HepG2 (cell line): ENCODE measurements around the gene PXMP4. TPM values are rescaled to one million over a fixed set of nuclear protein-coding genes. Genes with fewer than 3 reads are reported as not detected.

ENCODE experiments used
- ARHGAP35 ChIP-seq: sonication (generic); formaldehyde crosslinking; IDR thresholded peaks from 2 replicates; pipeline ENCODE4 v1.9.0; 2022; ENCODE audit warnings: mild to moderate bottlenecking, inconsistent platforms, moderate library complexity, missing genetic modification reagents, borderline replicate concordance
- ARID5B ChIP-seq: IDR thresholded peaks from 2 replicates; pipeline ENCODE4 v1.4.0; 2020; ENCODE audit warnings: mild to moderate bottlenecking, missing genetic modification reagents
- IRX3 ChIP-seq: sonication (generic); formaldehyde crosslinking; IDR thresholded peaks from 2 replicates; pipeline ENCODE4 v1.8.1; 2023; ENCODE audit warnings: mild to moderate bottlenecking, low read depth, missing genetic modification reagents, borderline replicate concordance
- KDM3A ChIP-seq: IDR thresholded peaks from 2 replicates; pipeline ENCODE4 v1.6.1; 2018; ENCODE audit warnings: low read depth, missing compliant biosample characterization
- MEIS1 ChIP-seq: sonication (generic); formaldehyde crosslinking; IDR thresholded peaks from 2 replicates; pipeline ENCODE4 v1.9.0; 2021; ENCODE audit warnings: mild to moderate bottlenecking, missing genetic modification reagents, moderate library complexity, borderline replicate concordance
- MZF1 ChIP-seq: sonication (generic); formaldehyde crosslinking; IDR thresholded peaks from 2 replicates; pipeline ENCODE4 v1.8.1; 2023; ENCODE audit warnings: mild to moderate bottlenecking, missing genetic modification reagents, borderline replicate concordance
- NRL ChIP-seq: sonication (generic); formaldehyde crosslinking; IDR thresholded peaks from 2 replicates; pipeline ENCODE4 v1.5.0; 2020; ENCODE audit warnings: missing genetic modification reagents, mild to moderate bottlenecking, moderate library complexity, borderline replicate concordance
- RFX1 ChIP-seq: fragments of 450-650 bp; IDR thresholded peaks from 2 replicates; pipeline ENCODE4 v1.6.1; 2017
- SETDB1 ChIP-seq: sonication (generic); formaldehyde crosslinking; IDR thresholded peaks from 2 replicates; pipeline ENCODE4 v1.5.1; 2020; ENCODE audit warnings: missing genetic modification reagents, mild to moderate bottlenecking, borderline replicate concordance
- SMAD3 ChIP-seq: sonication (generic); formaldehyde crosslinking; IDR thresholded peaks from 2 replicates; pipeline ENCODE4 v1.4.0; 2020; ENCODE audit warnings: missing genetic modification reagents
- SNAPC2 ChIP-seq: sonication (generic); formaldehyde crosslinking; IDR thresholded peaks from 2 replicates; pipeline ENCODE4 v1.8.1; 2022; ENCODE audit warnings: mild to moderate bottlenecking, missing genetic modification reagents
- SNAPC5 ChIP-seq: sonication (generic); formaldehyde crosslinking; IDR thresholded peaks from 2 replicates; pipeline ENCODE4 v1.8.1; 2023; ENCODE audit warnings: mild to moderate bottlenecking, missing genetic modification reagents, borderline replicate concordance
- TAF15 ChIP-seq: fragments of 200-400 bp; formaldehyde crosslinking; IDR thresholded peaks from one replicate; pipeline ENCODE4 v1.6.1; 2018; ENCODE audit warnings: mild to moderate bottlenecking, low read depth, low read length; ENCODE audit not compliant: poor library complexity, severe bottlenecking
- ZHX1 ChIP-seq: sonication (generic); formaldehyde crosslinking; IDR thresholded peaks from 2 replicates; pipeline ENCODE4 v1.8.1; 2022; ENCODE audit warnings: low read depth, mild to moderate bottlenecking, missing genetic modification reagents
- ZMYM4 ChIP-seq: sonication (generic); formaldehyde crosslinking; IDR thresholded peaks from 2 replicates; pipeline ENCODE4 v1.8.1; 2023; ENCODE audit warnings: mild to moderate bottlenecking, missing genetic modification reagents
- ZNF260 ChIP-seq: sonication (generic); formaldehyde crosslinking; IDR thresholded peaks from 2 replicates; pipeline ENCODE4 v1.4.0; 2020; ENCODE audit warnings: missing genetic modification reagents, low read depth, mild to moderate bottlenecking, borderline replicate concordance
- ZNF329 ChIP-seq: sonication (generic); formaldehyde crosslinking; IDR thresholded peaks from 2 replicates; pipeline ENCODE4 v1.9.0; 2021; ENCODE audit warnings: low read depth, mild to moderate bottlenecking, missing genetic modification reagents
- ZNF691 ChIP-seq: sonication (generic); formaldehyde crosslinking; IDR thresholded peaks from 2 replicates; pipeline ENCODE4 v1.4.0; 2020; ENCODE audit warnings: missing genetic modification reagents, low read depth, mild to moderate bottlenecking, borderline replicate concordance
- ZNF83 ChIP-seq: sonication (generic); formaldehyde crosslinking; IDR thresholded peaks from 2 replicates; pipeline ENCODE4 v1.4.0; 2020; ENCODE audit warnings: missing genetic modification reagents, mild to moderate bottlenecking, borderline replicate concordance
- ZSCAN12 ChIP-seq: sonication (generic); formaldehyde crosslinking; IDR thresholded peaks from 2 replicates; pipeline ENCODE4 v1.9.0; 2021; ENCODE audit warnings: mild to moderate bottlenecking, missing genetic modification reagents
- polyA plus RNA-seq, 8 experiments: library from polyadenylated mRNA; depleted of rRNA in 3 of 8; stranded (reverse) in 7 of 8; unstranded in 1 of 8; fragments of >200 nt; fragmentation: Illumina TruSeq in 4 of 8; extraction: Trizol in 4 of 8; gene quantifications; 2 replicates each; pipeline versions ENCODE4 v1.2.1 to v1.2.3, GENCODE V29; 2011 to 2016; ENCODE audit warnings: low read depth in 4 of 8, missing spikeins in 1 of 8, mixed read lengths in 1 of 8; ENCODE audit not compliant: insufficient read depth in 1 of 8
- total RNA-seq, 5 experiments: library from RNA; depleted of rRNA; stranded (reverse); fragments of >200 nt; fragmentation: Illumina TruSeq; extraction: Trizol; gene quantifications; 2 replicates each; pipeline ENCODE4 v1.2.3, GENCODE V29; 2016; ENCODE audit warnings: low read depth in 1 of 5

PXMP4 gene
- total and polyA plus RNA-seq, 2 of the 13 experiments (the other 11 are each of a cell fraction or from before 2014, with no cell fraction given) = not detected

- peak; percentile 60 for TF ChIP-seq ARID5B (CRISPR knock-in tag)
- TF ChIP-seq SNAPC2 = no peak; the same call in 1 of the 2 replicates
- no peak for TF ChIP-seq TAF15
- peak; percentile 83 for TF ChIP-seq ZMYM4 (CRISPR knock-in tag)
- TF ChIP-seq SNAPC5 (CRISPR knock-in tag) = peak; percentile 83
- TF ChIP-seq SMAD3 = peak; percentile 28; the same call in 1 of the 2 replicates
- TF ChIP-seq MEIS1 (CRISPR knock-in tag) = peak; percentile 34; the same call in 1 of the 2 replicates
- TF ChIP-seq SETDB1 (CRISPR knock-in tag) = no peak
- TF ChIP-seq KDM3A = 0 out of 2 replicates have a peak, but pooled peaks have one; percentile 36
- no peak for TF ChIP-seq RFX1
- TF ChIP-seq IRX3 (CRISPR knock-in tag) = peak; percentile 92; the same call in 1 of the 2 replicates
- peak; percentile 76 for TF ChIP-seq ZHX1 (CRISPR knock-in tag)
- TF ChIP-seq ZNF260 = no peak
- peak; percentile 68; the same call in 1 of the 2 replicates for TF ChIP-seq ARHGAP35 (CRISPR knock-in tag)
- TF ChIP-seq ZNF83 (CRISPR knock-in tag) = no peak
- peak; percentile 85 for TF ChIP-seq ZNF329 (CRISPR knock-in tag)
- TF ChIP-seq MZF1 (CRISPR knock-in tag) = peak; percentile 63; the same call in 1 of the 2 replicates
- TF ChIP-seq ZSCAN12 (CRISPR knock-in tag) = peak; percentile 87
- no peak for TF ChIP-seq ZNF691 (CRISPR knock-in tag)
- no peak; the same call in 1 of the 2 replicates for TF ChIP-seq NRL (CRISPR knock-in tag)
These were observed 33.8 kb downstream of the PXMP4 start, which contains the start of gene E2F1 (continued) for GRCh38 chr20:33686100-33686983.
